NCI-H1694 treated with DMSO at 0.1 percent for 48 hours (cell line): ENCODE data around the gene SHFL.

Experiments
- DNase-seq: peaks from one replicate; lab custom pipeline; 2025; lab: John Stamatoyannopoulos, UW

The SHFL gene

GRCh38 chr19:10134040-10134439 is 47.9 kb downstream of the SHFL start:
- DNase-seq = no peak

- DNase-seq = no peak
These were observed 49.6 kb downstream of the SHFL start for GRCh38 chr19:10135551-10136334.

GRCh38 chr19:10136936-10137335 is 50.8 kb downstream of the SHFL start:
- DNase-seq = no peak

- DNase-seq = peak; percentile 13
These were observed 51.9 kb downstream of the SHFL start for GRCh38 chr19:10137751-10138682.

GRCh38 chr19:10138879-10139795 is 53.0 kb downstream of the SHFL start:
- peak; percentile 28 for DNase-seq

GRCh38 chr19:10139952-10140351 is 53.8 kb downstream of the SHFL start:
- no peak for DNase-seq

- DNase-seq = no peak
These were observed 55.4 kb downstream of the SHFL start for GRCh38 chr19:10141479-10141878.

GRCh38 chr19:10141973-10142372 is 55.9 kb downstream of the SHFL start:
- no peak for DNase-seq
